DND-41 (cell line): ENCODE results near the gene HSD17B2.

Experiments used
- EZH2 ChIP-seq: IDR thresholded peaks from 3 replicates; pipeline ENCODE4 v1.6.1; 2012; ENCODE audit warnings: borderline replicate concordance, low read depth, mild to moderate bottlenecking, moderate library complexity, low read length, inconsistent platforms; ENCODE audit not compliant: severe bottlenecking
- TF ChIP-seq, protein P1 (sequence below): IDR thresholded peaks from 2 replicates; pipeline ENCODE4 v1.5.1; 2012; ENCODE audit warnings: borderline replicate concordance, low read length, moderate library complexity, mild to moderate bottlenecking; ENCODE audit not compliant: poor library complexity, severe bottlenecking; ENCODE audit errors: extremely low read depth

DNA sequence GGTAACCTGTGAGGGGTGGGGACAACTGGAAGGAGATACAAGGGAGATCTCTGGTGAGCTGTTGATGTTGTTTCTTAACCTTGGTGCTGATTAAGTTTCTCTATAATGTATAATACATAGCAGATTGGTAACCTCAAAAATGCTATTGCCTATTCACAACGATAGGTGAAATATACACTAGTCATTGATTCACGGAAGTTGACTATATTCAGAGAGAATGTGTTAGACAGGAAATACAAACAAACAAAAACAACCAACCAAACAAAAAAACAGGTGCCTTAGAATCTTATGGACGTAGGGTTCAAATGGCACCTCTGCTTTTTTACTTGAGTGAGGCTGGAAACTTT lies 21.5 kb downstream of the HSD17B2 start:
- TF ChIP-seq, protein P1, sequence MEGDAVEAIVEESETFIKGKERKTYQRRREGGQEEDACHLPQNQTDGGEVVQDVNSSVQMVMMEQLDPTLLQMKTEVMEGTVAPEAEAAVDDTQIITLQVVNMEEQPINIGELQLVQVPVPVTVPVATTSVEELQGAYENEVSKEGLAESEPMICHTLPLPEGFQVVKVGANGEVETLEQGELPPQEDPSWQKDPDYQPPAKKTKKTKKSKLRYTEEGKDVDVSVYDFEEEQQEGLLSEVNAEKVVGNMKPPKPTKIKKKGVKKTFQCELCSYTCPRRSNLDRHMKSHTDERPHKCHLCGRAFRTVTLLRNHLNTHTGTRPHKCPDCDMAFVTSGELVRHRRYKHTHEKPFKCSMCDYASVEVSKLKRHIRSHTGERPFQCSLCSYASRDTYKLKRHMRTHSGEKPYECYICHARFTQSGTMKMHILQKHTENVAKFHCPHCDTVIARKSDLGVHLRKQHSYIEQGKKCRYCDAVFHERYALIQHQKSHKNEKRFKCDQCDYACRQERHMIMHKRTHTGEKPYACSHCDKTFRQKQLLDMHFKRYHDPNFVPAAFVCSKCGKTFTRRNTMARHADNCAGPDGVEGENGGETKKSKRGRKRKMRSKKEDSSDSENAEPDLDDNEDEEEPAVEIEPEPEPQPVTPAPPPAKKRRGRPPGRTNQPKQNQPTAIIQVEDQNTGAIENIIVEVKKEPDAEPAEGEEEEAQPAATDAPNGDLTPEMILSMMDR: no peak
- no peak for TF ChIP-seq EZH2
